ENCODE measurements around the gene PPP4R3B.
A peak's percentile ranks its signal among the peaks of the same experiment; 100 is the strongest.

PPP4R3B gene

GRCh38 chr2:55621802-55622201 is 4.4 kb upstream of the PPP4R3B start:
- H3K27ac ChIP-seq, result no peak overlapping the region
- ChIA-PET POLR2A (ENCODE audit: low non-redundant PET) (no interaction called here), CTCF (no interaction called here)
- no peak for DNase-seq (ENCODE audit: low spot score)
- no peak for TF ChIP-seq CTCF (conservative IDR thresholded peaks at IDR 0.05; ENCODE audit: low read depth)

- DNase-seq (ENCODE audit: low spot score), result no peak
- POLR2A ChIA-PET (ENCODE audit: low non-redundant PET), result interaction anchor here (0.5 kb wide), 1 partner anchor 451 kb away, joined by 4 read pairs; no protein-coding TSS in a partner anchor
Measured at GRCh38 chr2:55620123-55620779, 2.8 kb upstream of the PPP4R3B start.

GRCh38 chr2:55618275-55619055 is 1.0 kb upstream of the PPP4R3B start:
- ChIA-PET POLR2A (ENCODE audit: low non-redundant PET) (interaction anchor here (0.6 kb wide), 1 partner anchor 36 kb away, joined by 3 read pairs; no protein-coding TSS in a partner anchor), CTCF (interaction anchor here (0.6 to 1.1 kb wide), 3 partner anchors 9 to 100 kb away, joined by 3 read pairs; no protein-coding TSS in a partner anchor)
- DNase-seq (ENCODE audit: low spot score), result peak; percentile 63
- no peak for TF ChIP-seq CTCF (conservative IDR thresholded peaks at IDR 0.05; ENCODE audit: low read depth)
- H3K27ac ChIP-seq, result peak overlapping the region; percentile 77

More at GRCh38 chr2:55620123-55620779, 2.8 kb upstream of the PPP4R3B start:
- CTCF ChIA-PET, result no interaction called here
- H3K27ac ChIP-seq, result no peak overlapping the region
- 0 out of 2 replicates have a peak, but pooled peaks have one; percentile 9 for TF ChIP-seq CTCF (conservative IDR thresholded peaks at IDR 0.05; ENCODE audit: low read depth)

- TF ChIP-seq CTCF (conservative IDR thresholded peaks at IDR 0.05; ENCODE audit: low read depth), result no peak
- peak overlapping the region; percentile 90 for H3K27ac ChIP-seq
- POLR2A ChIA-PET (ENCODE audit: low non-redundant PET), result no interaction called here
- DNase-seq (ENCODE audit: low spot score), result no peak
- CTCF ChIA-PET, result interaction anchor here (0.6 to 1.1 kb wide), 3 partner anchors 9 to 101 kb away, joined by 3 read pairs; no protein-coding TSS in a partner anchor
Measured at GRCh38 chr2:55618025-55618274, 528 bp upstream of the PPP4R3B start.

- peak overlapping the region; percentile 90 for H3K27ac ChIP-seq
- ChIA-PET POLR2A (ENCODE audit: low non-redundant PET) (no interaction called here), CTCF (interaction anchor here (0.8 kb wide), 1 partner anchor 335 kb away, joined by 4 read pairs; no protein-coding TSS in a partner anchor)
- TF ChIP-seq CTCF (conservative IDR thresholded peaks at IDR 0.05; ENCODE audit: low read depth), result no peak
- DNase-seq (ENCODE audit: low spot score), result peak; percentile 45
Measured at GRCh38 chr2:55616551-55617174, 759 bp downstream of the PPP4R3B start.

GRCh38 chr2:55611997-55612396 is 5.4 kb downstream of the PPP4R3B start:
- CTCF ChIA-PET, result no interaction called here
- POLR2A ChIA-PET (ENCODE audit: low non-redundant PET), result no interaction called here
- no peak for DNase-seq (ENCODE audit: low spot score)
- H3K27ac ChIP-seq, result no peak overlapping the region
- TF ChIP-seq CTCF (conservative IDR thresholded peaks at IDR 0.05; ENCODE audit: low read depth), result no peak

All from RWPE1 (cell line).